H1 (cell line): ENCODE measurements around the gene CYP4B1. TPM values are rescaled to one million over a fixed set of nuclear protein-coding genes. Genes with fewer than 3 reads are reported as not detected.
"Not testable (repeated sequence)": the region's sequence is repeated elsewhere in the genome, so short reads cannot be mapped to it uniquely, and the experiment has no call there.

Experiments
- CTCF ChIA-PET: fragments of 300-600 bp; sonication (Branson Sonifier 250); formaldehyde crosslinking; loops from one replicate; lab custom pipeline; 2021; ENCODE audit not compliant: partially characterized antibody; lab: Charles Lee
- POLR2A ChIA-PET: fragments of 300-600 bp; sonication (Branson Sonifier 250); formaldehyde crosslinking; loops from one replicate; lab custom pipeline; 2021; ENCODE audit warnings: inconsistent platforms; ENCODE audit not compliant: partially characterized antibody; lab: Charles Lee
- DNase-seq, 2 experiments: peaks; one replicate each; pipeline versions ENCODE4 v3.0.0 to v3.0.0-alpha.2; 2010 to 2022; ENCODE audit warnings: low spot score in 2 of 2, low read depth in 1 of 2, mixed read lengths in 1 of 2
- FAIRE-seq: peaks from 2 replicates; lab custom pipeline; 2011; peaks lifted over from hg19 to GRCh38; lab: Jason Lieb, UNC
- H2AFZ ChIP-seq: 2 replicates; pipeline ENCODE4 v1.8.1; 2012; ENCODE audit warnings: low read length, inconsistent platforms
- H2AK5ac ChIP-seq: 2 replicates; pipeline ENCODE4 v1.6.1; 2013; ENCODE audit warnings: low read depth, low read length
- H2BK120ac ChIP-seq: replicated peaks from 2 replicates; pipeline ENCODE3; 2013; ENCODE audit warnings: low read depth, low read length, inconsistent platforms
- H2BK12ac ChIP-seq: 2 replicates; pipeline ENCODE4 v1.6.1; 2013; ENCODE audit warnings: low read depth, low read length
- H2BK15ac ChIP-seq: 2 replicates; pipeline ENCODE4 v1.6.1; 2013; ENCODE audit warnings: low read length
- H2BK20ac ChIP-seq: 2 replicates; pipeline ENCODE4 v1.6.1; 2013; ENCODE audit warnings: low read length
- H2BK5ac ChIP-seq: 2 replicates; pipeline ENCODE4 v1.6.1; 2013; ENCODE audit warnings: low read depth, low read length
- H3K14ac ChIP-seq: 2 replicates; pipeline ENCODE4 v1.6.1; 2013; ENCODE audit warnings: inconsistent platforms; ENCODE audit not compliant: insufficient read length
- H3K18ac ChIP-seq: 2 replicates; pipeline ENCODE4 v1.6.1; 2013; ENCODE audit warnings: low read length; ENCODE audit errors: extremely low read depth
- H3K23ac ChIP-seq: 2 replicates; pipeline ENCODE4 v1.6.1; 2013; ENCODE audit warnings: inconsistent platforms; ENCODE audit not compliant: insufficient read length
- H3K23me2 ChIP-seq: 2 replicates; pipeline ENCODE4 v1.6.1; 2013; ENCODE audit warnings: low read depth, low read length
- H3K27ac ChIP-seq: 2 replicates; pipeline ENCODE4 v1.6.1; 2011; ENCODE audit warnings: low read depth, low read length, inconsistent platforms
- H3K27me3 ChIP-seq, 4 experiments: replicated peaks in 1 of 4; 1 replicate in 1 of 4; 2 replicates in 3 of 4; pipeline versions ENCODE4 v1.6.1 to v1.8.1; 2011 to 2013; ENCODE audit warnings: low read length in 3 of 4, mild to moderate bottlenecking in 3 of 4, inconsistent platforms in 2 of 4, mixed read lengths in 2 of 4, moderate library complexity in 1 of 4; ENCODE audit not compliant: control insufficient read depth in 3 of 4, insufficient read depth in 3 of 4; ENCODE audit errors: extremely low read depth in 1 of 4
- H3K36me3 ChIP-seq, 4 experiments: 2 replicates each; pipeline versions ENCODE4 v1.6.1 to v1.8.1; 2011 to 2013; ENCODE audit warnings: mild to moderate bottlenecking in 4 of 4, low read length in 3 of 4, moderate library complexity in 2 of 4, control low read depth in 1 of 4, inconsistent platforms in 1 of 4; ENCODE audit not compliant: insufficient read depth in 4 of 4, control insufficient read depth in 2 of 4
- H3K4ac ChIP-seq: replicated peaks from 2 replicates; pipeline ENCODE3; 2013; ENCODE audit warnings: low read length, low read depth, mixed read lengths, inconsistent platforms; ENCODE audit not compliant: insufficient read length
- H3K4me1 ChIP-seq, 4 experiments: replicated peaks in 1 of 4; 1 replicate in 1 of 4; 2 replicates in 3 of 4; pipeline versions ENCODE4 v1.6.1 to v1.8.1; 2011 to 2013; ENCODE audit warnings: low read length in 3 of 4, inconsistent platforms in 2 of 4, mixed read lengths in 1 of 4; ENCODE audit not compliant: insufficient read depth in 4 of 4, control insufficient read depth in 3 of 4
- H3K4me2 ChIP-seq, 2 experiments: 2 replicates each; pipeline versions ENCODE4 v1.6.1 to v1.8.1; 2011 to 2013; ENCODE audit warnings: low read depth in 2 of 2, low read length in 2 of 2, control low read depth in 1 of 2, inconsistent platforms in 1 of 2, mild to moderate bottlenecking in 1 of 2; ENCODE audit not compliant: insufficient read depth in 1 of 2
- H3K4me3 ChIP-seq, 4 experiments: fragments of 200-600, 300-600 bp in 1 of 4; sonication (generic), shearing (Covaris generic), sonication (Bioruptor Twin) in 1 of 4; 2 replicates each; pipeline versions ENCODE4 v1.5.1 to v1.8.1; 2011 to 2016; ENCODE audit warnings: low read length in 4 of 4, low read depth in 3 of 4, control low read depth in 2 of 4, inconsistent platforms in 2 of 4, mild to moderate bottlenecking in 2 of 4, mixed read lengths in 1 of 4, moderate library complexity in 1 of 4; ENCODE audit not compliant: insufficient read depth in 2 of 4; ENCODE audit errors: extremely low read depth in 1 of 4
- H3K56ac ChIP-seq: replicated peaks from 2 replicates; pipeline ENCODE3; 2013; ENCODE audit warnings: low read depth, mild to moderate bottlenecking, mixed read lengths, low read length, inconsistent platforms; ENCODE audit not compliant: insufficient read length
- H3K79me1 ChIP-seq: 2 replicates; pipeline ENCODE4 v1.6.1; 2013; ENCODE audit warnings: low read depth, low read length, control low read depth
- H3K79me2 ChIP-seq, 2 experiments: 2 replicates each; pipeline versions ENCODE4 v1.6.1 to v1.8.1; 2012 to 2013; ENCODE audit warnings: low read length in 2 of 2, mild to moderate bottlenecking in 2 of 2, inconsistent platforms in 1 of 2; ENCODE audit not compliant: insufficient read depth in 2 of 2, control insufficient read depth in 1 of 2
- H3K9ac ChIP-seq, 4 experiments: replicated peaks in 1 of 4; 1 replicate in 1 of 4; 2 replicates in 3 of 4; pipeline versions ENCODE4 v1.6.1 to v1.8.1; 2011 to 2013; ENCODE audit warnings: low read depth in 3 of 4, low read length in 3 of 4, control low read depth in 2 of 4, mild to moderate bottlenecking in 2 of 4, moderate library complexity in 2 of 4, inconsistent platforms in 1 of 4; ENCODE audit errors: extremely low read depth in 1 of 4
- H3K9me3 ChIP-seq, 2 experiments: 2 replicates each; pipeline versions ENCODE4 v1.6.1 to v1.8.1; 2012 to 2013; ENCODE audit warnings: mild to moderate bottlenecking in 2 of 2, moderate library complexity in 2 of 2, control low read depth in 1 of 2, inconsistent platforms in 1 of 2, low read depth in 1 of 2, low read length in 1 of 2, mixed read lengths in 1 of 2; ENCODE audit not compliant: insufficient read depth in 2 of 2
- H4K20me1 ChIP-seq, 2 experiments: replicated peaks in 1 of 2; 2 replicates each; pipeline versions ENCODE3 to v1.8.1; 2011 to 2013; ENCODE audit warnings: inconsistent platforms in 2 of 2, low read length in 2 of 2, mild to moderate bottlenecking in 1 of 2; ENCODE audit not compliant: insufficient read depth in 2 of 2, control insufficient read depth in 1 of 2
- H4K5ac ChIP-seq: 2 replicates; pipeline ENCODE4 v1.6.1; 2013; ENCODE audit warnings: low read length, low read depth, mixed read lengths, inconsistent platforms; ENCODE audit not compliant: insufficient read length
- H4K8ac ChIP-seq: 2 replicates; pipeline ENCODE4 v1.8.0; 2013; ENCODE audit warnings: mild to moderate bottlenecking, moderate library complexity, low read length, inconsistent platforms; ENCODE audit not compliant: insufficient read depth; ENCODE audit errors: extremely low read depth
- H4K91ac ChIP-seq: replicated peaks from 2 replicates; pipeline ENCODE3; 2013; ENCODE audit warnings: low read length, mixed read lengths, inconsistent platforms; ENCODE audit not compliant: insufficient read length
- WGBS, 2 experiments: shearing (Covaris generic) in 1 of 2; methylation state at CpG; one replicate each; pipeline versions ENCODE4 v1.1.6 to v1.1.7; 2013 to 2015; ENCODE audit warnings: low lambda C conversion rate in 2 of 2, mixed read lengths in 2 of 2, inconsistent platforms in 1 of 2, low coverage in 1 of 2, missing lambda C conversion rate in 1 of 2; ENCODE audit not compliant: insufficient replicate concordance in 2 of 2, insufficient coverage in 1 of 2, insufficient read length in 1 of 2; ENCODE audit errors: extremely low coverage in 1 of 2, missing lambda C conversion rate in 1 of 2; 5-methylcytosine and 5-hydroxymethylcytosine counted together
- polyA plus RNA-seq, 7 experiments: library from polyadenylated mRNA; depleted of rRNA in 3 of 7; stranded (reverse) in 5 of 7; unstranded in 2 of 7; fragments of >200 nt in 5 of 7; fragments of 200-250 nt in 2 of 7; gene quantifications; 1 replicate in 5 of 7; 2 replicates in 1 of 7; 4 replicates in 1 of 7; pipeline versions ENCODE4 v1.2.1 to v1.2.3, GENCODE V29; 2011 to 2013; ENCODE audit warnings: missing spikeins in 2 of 7, mixed read lengths in 2 of 7
- total RNA-seq: library from RNA; stranded (reverse); fragmentation: NEBNext Ultra II Directional; extraction: Animal tissue kit (Norgen Biotek cat#: 25700); gene quantifications from 2 replicates; pipeline ENCODE4 v1.2.1, GENCODE V29; 2021

Gene CYP4B1
- total and polyA plus RNA-seq, 2 of the 8 experiments (the other 6 are each of a cell fraction or from before 2014, with no cell fraction given), result 0.23 TPM; not detected in 1

GRCh38 chr1:46778456-46778855 lies 20.4 kb upstream of the CYP4B1 start:
- DNase-seq, H3K18ac ChIP-seq, H4K5ac ChIP-seq, POLR2A ChIA-PET, H3K4ac ChIP-seq, H3K4me1 ChIP-seq, H2BK20ac ChIP-seq, H4K8ac ChIP-seq, H2AFZ ChIP-seq, H2BK5ac ChIP-seq, H3K27me3 ChIP-seq, H4K20me1 ChIP-seq, H3K14ac ChIP-seq, H2BK12ac ChIP-seq, H2BK120ac ChIP-seq, H3K4me2 ChIP-seq, H3K56ac ChIP-seq, H2BK15ac ChIP-seq, H3K79me2 ChIP-seq, H3K79me1 ChIP-seq, H3K36me3 ChIP-seq, H3K4me3 ChIP-seq, H3K23me2 ChIP-seq, H2AK5ac ChIP-seq, H3K9ac ChIP-seq, FAIRE-seq, H4K91ac ChIP-seq, H3K23ac ChIP-seq, H3K27ac ChIP-seq: not testable (repeated sequence)
- CTCF ChIA-PET, result interaction anchor here (1.2 to 1.9 kb wide), 2 partner anchors 21 to 31 kb away, joined by 5 to 8 read pairs; no protein-coding TSS in a partner anchor
- 84% methylated on average over 16 of the region's 18 CpGs; no CpG with 5 or more reads in 1 of the 2 experiments for WGBS, 2 experiments
- H3K9me3 ChIP-seq, result peaks cover 18 to 19% of the 10 kb centered on the region in 2 experiments
